Adrenal gland (tissue), 5 donors: Measurements from ENCODE around the gene MMAB.

Experiments used
- CTCF ChIP-seq, 6 experiments: fragments of 450-650 bp in 4 of 6; fragments of 200-600 bp in 2 of 6; sonication (generic) in 1 of 6; IDR thresholded peaks; 1 replicate in 5 of 6; 2 replicates in 1 of 6; pipeline versions ENCODE4 v1.5.1 to v1.8.0; 2016 to 2021; ENCODE audit warnings: antibody characterized with exemption in 6 of 6, mild to moderate bottlenecking in 2 of 6, moderate library complexity in 1 of 6
- POLR2A ChIP-seq, 2 donors: fragments of 450-650 bp; IDR thresholded peaks; one replicate each; pipeline ENCODE4 v1.6.1; 2017; ENCODE audit warnings: antibody characterized with exemption in 2 of 2, mild to moderate bottlenecking in 2 of 2, moderate library complexity in 1 of 2
- donor health status: DM: no; HTN: no; CAD: no.

- TF ChIP-seq CTCF (IDR thresholded peaks at IDR 0.05): no peak
- TF ChIP-seq POLR2A (IDR thresholded peaks at IDR 0.05): no peak
Observed at GRCh38 chr12:109557200-109557599, 16.1 kb downstream of the MMAB start.
